Psoas muscle (tissue), 8 donors: ENCODE results near the gene CSPG4. TPM values are rescaled to one million over a fixed set of nuclear protein-coding genes. Genes with fewer than 3 reads are reported as not detected.
"Not testable (repeated sequence)": the region's sequence is repeated elsewhere in the genome, so short reads cannot be mapped to it uniquely, and the experiment has no call there.

Experiments used
- ATAC-seq, 4 donors: fragments of 200-7000 bp; cut with Tn5 transposase; one replicate each; pipeline ENCODE4 v1.9.1; 2020; ENCODE audit warnings: moderate library complexity in 3 of 4, mild to moderate bottlenecking in 2 of 4
- DNase-seq, 2 donors: peaks; one replicate each; pipeline ENCODE4 v3.0.0-alpha.2; 2020
- H3K27ac ChIP-seq: fragments of 200-600 bp; one replicate; pipeline ENCODE4 v1.8.0; 2022
- H3K27me3 ChIP-seq, 3 donors: fragments of 200-600 bp in 1 of 3; one replicate each; pipeline versions ENCODE4 v1.6.1 to v1.8.0; 2013 to 2022; ENCODE audit warnings: low read length in 2 of 3, mild to moderate bottlenecking in 2 of 3, moderate library complexity in 1 of 3; ENCODE audit not compliant: insufficient read depth in 3 of 3
- H3K36me3 ChIP-seq, 2 donors: fragments of 200-600 bp in 1 of 2; one replicate each; pipeline versions ENCODE4 v1.6.1 to v1.8.0; 2013 to 2022; ENCODE audit warnings: low read depth in 1 of 2, mild to moderate bottlenecking in 1 of 2, moderate library complexity in 1 of 2; ENCODE audit not compliant: insufficient read depth in 1 of 2
- H3K4me1 ChIP-seq: fragments of 200-600 bp; one replicate; pipeline ENCODE4 v1.8.0; 2022
- H3K4me3 ChIP-seq: fragments of 200-600 bp; one replicate; pipeline ENCODE4 v1.8.0; 2022; ENCODE audit warnings: mild to moderate bottlenecking
- H3K9me3 ChIP-seq: fragments of 200-600 bp; one replicate; pipeline ENCODE4 v1.8.0; 2022
- CTCF ChIP-seq: fragments of 200-600 bp; IDR thresholded peaks from one replicate; pipeline ENCODE4 v1.8.0; 2022; ENCODE audit warnings: antibody characterized with exemption
- WGBS, 3 donors: extraction: QIAGEN DNeasy Blood & Tissue Kit; methylation state at CpG; one replicate each; pipeline versions ENCODE4 v1.1.6 to v1.1.7; 2013; 5-methylcytosine and 5-hydroxymethylcytosine counted together
- intact Hi-C, 2 donors: fragments of 100-400 bp; cut with DNase I; formaldehyde crosslinking; loops; one replicate each; pipeline versions ENCODE4 v1.11.0 to v1.14.2; 2022
- polyA plus RNA-seq, 3 donors: library from polyadenylated mRNA; stranded (reverse); fragments of 200-250 nt; gene quantifications; one replicate each; pipeline ENCODE4 v1.2.3, GENCODE V29; 2013
- total RNA-seq, 4 donors: library from RNA; stranded (reverse); fragmentation: NEBNext Ultra II Directional in 2 of 4; extraction: Animal tissue kit (Norgen Biotek cat#: 25700) in 2 of 4; gene quantifications; one replicate each; pipeline versions ENCODE4 v1.2.1 to v1.2.4, GENCODE V29; 2021 to 2023
- donor health status: healthy with polysubstance abuse.
- donor health status: DM: no; HTN: no; CAD: no; lungs with moderate emphysema.
- donor health status: Bipolar disorder and iron deficiency.
- donor health status: healthy.
- donor health status: DM: yes; HTN: yes; CAD: no.
- donor health status: DM: no; HTN: no; CAD: no.
- donor health status: DM: no; HTN: no; CAD: no.
- donor health status: DM: yes; HTN: yes; CAD: no.

Gene CSPG4
- total and polyA plus RNA-seq, 7 donors = 8.1 to 49.5 (median 15.9) TPM

- no peak for DNase-seq
- Histone ChIP-seq H3K36me3 (peaks cover 0 to 53% of the 10 kb centered on the region in 2 donors), H3K27me3 (no peaks in the 10 kb centered on the region)
These were observed 28.0 kb downstream of the CSPG4 start for GRCh38 chr15:75684648-75685047.

GRCh38 chr15:75683646-75684312, 28.9 kb downstream of the CSPG4 start:
- ATAC-seq = peak; percentile 56 to 85 (median 70)
- peaks cover 0 to 46% of the 10 kb centered on the region in 2 donors for H3K36me3 ChIP-seq
- H3K27ac ChIP-seq, H3K27me3 ChIP-seq, H3K4me1 ChIP-seq, H3K4me3 ChIP-seq, H3K9me3 ChIP-seq: not testable (repeated sequence)
- intact Hi-C loops = loop anchor here in 1 of 2 donors (2.0 to 5.0 kb wide), 3 partner anchors 45 to 316 kb away; partner anchors contain the start of gene MAN2C1
- peak; percentile 74 for TF ChIP-seq CTCF
- WGBS, 3 donors = 22 to 39% (median 37%) methylated on average over 12 to 14 of the region's 14 CpGs
- peak; percentile 64 to 85 for DNase-seq

More at GRCh38 chr15:75684648-75685047, 28.0 kb downstream of the CSPG4 start:
- Histone ChIP-seq H3K4me3 (no peak overlapping the region), H3K27ac (no peak overlapping the region), H3K9me3 (no peaks in the 10 kb centered on the region), H3K4me1 (no peaks in the 10 kb centered on the region)
- intact Hi-C loops = loop anchor here (2.0 to 5.0 kb wide), 4 partner anchors 38 to 317 kb away; partner anchors contain the start of gene MAN2C1 (in 1 of the 2)
- ATAC-seq = no peak
- 82 to 86% (median 83%) methylated on average over 10 of the region's 10 CpGs for WGBS, 3 donors
- no peak for TF ChIP-seq CTCF

GRCh38 chr15:75682181-75683135, 30.2 kb downstream of the CSPG4 start:
- Histone ChIP-seq H3K27ac (no peak overlapping the region), H3K36me3 (peaks cover 0 to 41% of the 10 kb centered on the region in 2 donors), H3K9me3 (no peaks in the 10 kb centered on the region), H3K27me3 (no peaks in the 10 kb centered on the region), H3K4me3 (no peak overlapping the region), H3K4me1 (no peaks in the 10 kb centered on the region)
- 90 to 93% (median 91%) methylated on average over 32 to 40 of the region's 40 CpGs for WGBS, 3 donors
- intact Hi-C loops = loop anchor here in 1 of 2 donors (5.0 kb wide), 1 partner anchor 315 kb away; the partner anchor contains the start of gene MAN2C1
- DNase-seq = no peak
- TF ChIP-seq CTCF = no peak
- ATAC-seq = no peak

- no peak overlapping the region for H3K4me3 ChIP-seq
- DNase-seq (no peak), ATAC-seq (no peak)
- H3K36me3 ChIP-seq = peaks cover 0 to 44% of the 10 kb centered on the region in 2 donors
- intact Hi-C loops = loop anchor here in 1 of 2 donors (5.0 kb wide), 1 partner anchor 313 kb away; the partner anchor contains the start of gene MAN2C1
- TF ChIP-seq CTCF = no peak
- no peaks in the 10 kb centered on the region for H3K9me3 ChIP-seq
- H3K27me3 ChIP-seq = no peaks in the 10 kb centered on the region
- H3K27ac ChIP-seq = no peak overlapping the region
- WGBS, 3 donors = 77 to 86% (median 82%) methylated on average over 11 of the region's 11 CpGs
- peaks cover 10% of the 10 kb centered on the region for H3K4me1 ChIP-seq
These were observed 32.5 kb downstream of the CSPG4 start for GRCh38 chr15:75680007-75680789.

- H3K9me3 ChIP-seq, H3K27me3 ChIP-seq, DNase-seq, H3K27ac ChIP-seq, H3K4me3 ChIP-seq, ATAC-seq: not testable (repeated sequence)
- intact Hi-C loops = loop anchor here in 1 of 2 donors (10.0 kb wide), 1 partner anchor 164 kb away; no protein-coding TSS in a partner anchor
- H3K36me3 ChIP-seq = peaks cover 0 to 35% of the 10 kb centered on the region in 2 donors
- WGBS, 3 donors = 93 to 97% (median 95%) methylated on average over 6 of the region's 6 CpGs
- peaks cover 29% of the 10 kb centered on the region for H3K4me1 ChIP-seq
These were observed 34.3 kb downstream of the CSPG4 start for GRCh38 chr15:75678324-75678690.
